SK-N-SH (cell line): Measurements from ENCODE around the gene ADCY4. TPM values are rescaled to one million over a fixed set of nuclear protein-coding genes. Genes with fewer than 3 reads are reported as not detected.

Source experiments
- CTCF ChIA-PET: fragments of 300-600, 350-600 bp; formaldehyde crosslinking; extraction: SDS; loops from one replicate; lab custom pipeline; 2021; lab: Yijun Ruan, JAX
- POLR2A ChIA-PET: fragments of 350-600 bp; sonication (Branson Sonifier 250); formaldehyde crosslinking; extraction: SDS; loops from one replicate; lab custom pipeline; 2020; ENCODE audit warnings: antibody characterized with exemption, inconsistent platforms; lab: Yijun Ruan, JAX
- DNase-seq: peaks from one replicate; pipeline ENCODE4 v3.0.0; 2012
- H2AFZ ChIP-seq: fragments of 200-600 bp; sonication (generic); 2 replicates; pipeline ENCODE4 v1.8.1; 2016; ENCODE audit warnings: antibody characterized with exemption, mild to moderate bottlenecking, low read depth
- H3F3A ChIP-seq: fragments of 200-600 bp; sonication (generic); replicated peaks from 2 replicates; pipeline ENCODE3; 2016; ENCODE audit warnings: antibody characterized with exemption, mild to moderate bottlenecking; ENCODE audit not compliant: insufficient read depth
- H3K27ac ChIP-seq, 2 experiments: fragments of 200-500 bp in 1 of 2; fragments of 200-600 bp in 1 of 2; sonication (Bioruptor generic) in 1 of 2; sonication (generic), shearing (Covaris generic) in 1 of 2; 2 replicates each; pipeline versions ENCODE4 v1.5.1 to v1.6.1; 2014 to 2016; ENCODE audit warnings: low read depth in 2 of 2, inconsistent platforms in 1 of 2, low read length in 1 of 2, mild to moderate bottlenecking in 1 of 2, mixed read lengths in 1 of 2
- H3K27me3 ChIP-seq: fragments of 200-600 bp; sonication (generic), shearing (Covaris generic); 2 replicates; pipeline ENCODE4 v1.6.1; 2016; ENCODE audit warnings: mixed run types; ENCODE audit not compliant: insufficient read depth
- H3K36me3 ChIP-seq, 2 experiments: fragments of 200-500 bp in 1 of 2; fragments of 200-600 bp in 1 of 2; sonication (Bioruptor generic) in 1 of 2; sonication (generic) in 1 of 2; replicated peaks in 1 of 2; 2 replicates each; pipeline versions ENCODE3 to v1.5.1; 2014 to 2016; ENCODE audit warnings: low read length in 1 of 2, mild to moderate bottlenecking in 1 of 2; ENCODE audit not compliant: insufficient read depth in 2 of 2, control insufficient read depth in 1 of 2
- H3K4me1 ChIP-seq, 2 experiments: fragments of 200-500 bp in 1 of 2; fragments of 200-600 bp in 1 of 2; sonication (Bioruptor generic) in 1 of 2; sonication (generic), shearing (Covaris generic) in 1 of 2; 2 replicates each; pipeline versions ENCODE4 v1.5.1 to v1.6.1; 2014 to 2016; ENCODE audit warnings: low read depth in 1 of 2, low read length in 1 of 2, mixed run types in 1 of 2; ENCODE audit not compliant: insufficient read depth in 2 of 2, control insufficient read depth in 1 of 2
- H3K4me2 ChIP-seq: fragments of 200-600 bp; sonication (generic), shearing (Covaris generic); 2 replicates; pipeline ENCODE4 v1.6.1; 2017; ENCODE audit warnings: mixed run types
- H3K4me3 ChIP-seq, 2 experiments: fragments of 200-500 bp in 1 of 2; fragments of 200-600 bp in 1 of 2; sonication (Bioruptor generic) in 1 of 2; sonication (generic), shearing (Covaris generic) in 1 of 2; 2 replicates each; pipeline versions ENCODE4 v1.5.1 to v1.8.1; 2014 to 2016; ENCODE audit warnings: low read depth in 2 of 2, inconsistent platforms in 1 of 2, low read length in 1 of 2, mild to moderate bottlenecking in 1 of 2, mixed read lengths in 1 of 2, moderate library complexity in 1 of 2
- H3K79me2 ChIP-seq: fragments of 200-600 bp; sonication (generic); 2 replicates; pipeline ENCODE4 v1.8.1; 2017; ENCODE audit warnings: mild to moderate bottlenecking; ENCODE audit not compliant: insufficient read depth
- H3K9ac ChIP-seq: fragments of 200-600 bp; sonication (generic); 2 replicates; pipeline ENCODE4 v1.6.1; 2017; ENCODE audit warnings: mixed run types
- H3K9me2 ChIP-seq: fragments of 200-600 bp; sonication (generic); 2 replicates; pipeline ENCODE4 v1.6.1; 2017; ENCODE audit warnings: mixed run types
- H3K9me3 ChIP-seq: fragments of 200-600 bp; sonication (generic); 2 replicates; pipeline ENCODE4 v1.6.1; 2017; ENCODE audit warnings: mixed run types, mild to moderate bottlenecking, moderate library complexity
- H4K20me1 ChIP-seq: fragments of 200-600 bp; sonication (generic); 2 replicates; pipeline ENCODE4 v1.6.1; 2017; ENCODE audit warnings: mild to moderate bottlenecking, mixed run types; ENCODE audit not compliant: insufficient read depth
- EP300 ChIP-seq, 2 experiments: IDR thresholded peaks; 2 replicates each; pipeline versions ENCODE4 v1.4.0 to v1.6.1; 2012; ENCODE audit warnings: borderline replicate concordance in 1 of 2, low read depth in 1 of 2, low read length in 1 of 2
- FOSL2 ChIP-seq: IDR thresholded peaks from 2 replicates; pipeline ENCODE4 v1.4.0; 2012; ENCODE audit warnings: low read depth, mild to moderate bottlenecking, moderate library complexity, borderline replicate concordance
- GATA2 ChIP-seq: sonication (generic); formaldehyde crosslinking; IDR thresholded peaks from 2 replicates; pipeline ENCODE4 v1.5.0; 2020; ENCODE audit warnings: mild to moderate bottlenecking, missing genetic modification reagents
- JUND ChIP-seq: IDR thresholded peaks from 2 replicates; pipeline ENCODE4 v1.4.0; 2012
- MXI1 ChIP-seq: IDR thresholded peaks from 2 replicates; pipeline ENCODE4 v1.6.1; 2012; ENCODE audit warnings: mild to moderate bottlenecking, low read depth, low read length, improper control_type of control experiment
- NRF1 ChIP-seq: IDR thresholded peaks from 2 replicates; pipeline ENCODE4 v1.6.1; 2012; ENCODE audit warnings: low read depth, mild to moderate bottlenecking, low read length
- RCOR1 ChIP-seq: fragments of 150-350 bp; IDR thresholded peaks from 2 replicates; pipeline ENCODE4 v1.6.1; 2017; ENCODE audit warnings: antibody characterized with exemption, low read length
- RFX5 ChIP-seq: IDR thresholded peaks from 2 replicates; pipeline ENCODE4 v1.6.1; 2012; ENCODE audit warnings: mild to moderate bottlenecking, improper control_type of control experiment, low read length
- RXRA ChIP-seq: IDR thresholded peaks from 2 replicates; pipeline ENCODE4 v1.4.0; 2012; ENCODE audit warnings: low read depth, mild to moderate bottlenecking, borderline replicate concordance
- SMC3 ChIP-seq: IDR thresholded peaks from 2 replicates; pipeline ENCODE4 v1.6.1; 2012; ENCODE audit warnings: low read depth, low read length, improper control_type of control experiment
- YY1 ChIP-seq: IDR thresholded peaks from 2 replicates; pipeline ENCODE4 v1.4.0; 2012; ENCODE audit warnings: low read depth, mild to moderate bottlenecking
- WGBS: methylation state at CpG from one replicate; pipeline ENCODE4 v1.1.6; 2017; ENCODE audit warnings: low lambda C conversion rate; 5-methylcytosine and 5-hydroxymethylcytosine counted together
- polyA plus RNA-seq, 3 experiments: library from polyadenylated mRNA; depleted of rRNA; stranded (reverse); fragments of >200 nt; gene quantifications; 2 replicates each; pipeline ENCODE4 v1.2.3, GENCODE V29; 2012
- TF ChIP-seq, protein P1 (sequence below): IDR thresholded peaks from 2 replicates; pipeline ENCODE4 v1.6.1; 2012; ENCODE audit warnings: mild to moderate bottlenecking, low read depth, low read length, moderate library complexity
- TF ChIP-seq, protein P2 (sequence below): IDR thresholded peaks from 2 replicates; pipeline ENCODE4 v1.4.0; 2012; ENCODE audit warnings: low read depth
- TF ChIP-seq, protein P3 (sequence below): fragments of 150-350 bp; IDR thresholded peaks from 2 replicates; pipeline ENCODE4 v1.6.1; 2017; ENCODE audit warnings: antibody characterized with exemption, low read length, low read depth, borderline replicate concordance
- TF ChIP-seq, protein P4 (sequence below): IDR thresholded peaks from 2 replicates; pipeline ENCODE4 v1.4.0; 2012; ENCODE audit warnings: low read depth, borderline replicate concordance
- TF ChIP-seq, protein P5 (sequence below): IDR thresholded peaks from 2 replicates; pipeline ENCODE4 v1.4.0; 2012; ENCODE audit warnings: low read depth, borderline replicate concordance
- TF ChIP-seq, protein P6 (sequence below): IDR thresholded peaks from 2 replicates; pipeline ENCODE4; 2012
- TF ChIP-seq, protein P7 (sequence below): fragments of 150-350 bp; IDR thresholded peaks from 2 replicates; pipeline ENCODE4 v1.6.1; 2016; ENCODE audit warnings: mild to moderate bottlenecking, low read depth, low read length

ADCY4 gene
- polyA plus RNA-seq, 1 of the 3 experiments (the other 2 are of a cell fraction), result 0.08 TPM

DNA sequence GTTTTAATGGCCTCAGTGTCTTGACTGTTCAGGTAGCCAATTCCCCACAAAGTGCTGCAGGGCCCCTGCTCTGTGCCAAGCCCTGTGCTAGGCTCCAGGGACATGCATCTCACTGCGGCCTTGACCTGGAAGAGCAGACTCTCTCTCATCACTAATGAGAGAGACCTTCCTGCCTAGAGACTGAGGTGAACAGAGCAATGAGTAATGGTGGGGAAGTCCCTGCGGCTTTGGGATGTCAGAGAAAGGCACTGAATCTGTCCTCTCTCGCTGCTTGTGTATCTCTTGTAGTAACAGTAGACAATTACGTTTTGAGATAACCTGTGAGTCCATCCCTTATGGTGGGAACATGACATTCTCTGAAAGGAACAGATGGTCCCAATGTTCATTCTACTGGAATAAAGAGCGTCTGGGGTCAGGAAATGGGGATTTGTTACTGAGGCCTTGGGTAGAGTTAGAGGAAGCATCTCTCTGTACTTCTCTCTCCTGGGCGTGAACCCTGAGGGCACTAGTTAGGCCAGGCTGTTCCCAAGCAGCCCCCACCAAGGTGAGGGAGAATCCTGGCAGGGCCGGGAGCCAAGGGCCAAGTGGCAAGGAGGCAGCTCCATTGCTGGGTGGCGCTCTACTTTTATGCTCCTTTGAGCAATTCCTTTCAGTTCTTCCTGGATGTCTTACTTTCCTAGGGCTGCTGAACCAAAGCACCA, 46.6 kb upstream of the ADCY4 start:
- CTCF ChIA-PET, result interaction anchor here (0.7 to 2.1 kb wide), 5 partner anchors 15 to 51 kb away, joined by 3 to 12 read pairs (median 4); no protein-coding TSS in a partner anchor
- Histone ChIP-seq H3K27ac (peak overlapping the region in 1 of 2 experiments; percentile 44; a peak in 1 of 4 replicates), H4K20me1 (no peaks in the 10 kb centered on the region), H2AFZ (no peak overlapping the region), H3K4me1 (peaks cover 0 to 17% of the 10 kb centered on the region in 2 experiments; a peak in 1 of 4 replicates), H3K36me3 (peaks cover 0 to 7% of the 10 kb centered on the region in 2 experiments), H3K4me2 (no peak overlapping the region), H3K27me3 (no peaks in the 10 kb centered on the region), H3K79me2 (no peaks in the 10 kb centered on the region), H3K4me3 (no peak overlapping the region), H3F3A (no peaks in the 10 kb centered on the region), H3K9ac (no peak overlapping the region), H3K9me3 (no peaks in the 10 kb centered on the region), H3K9me2 (no peaks in the 10 kb centered on the region)
- 81% methylated on average over 5 of the region's 8 CpGs for WGBS
- no peak for TF ChIP-seq JUND
- TF ChIP-seq, protein P1, sequence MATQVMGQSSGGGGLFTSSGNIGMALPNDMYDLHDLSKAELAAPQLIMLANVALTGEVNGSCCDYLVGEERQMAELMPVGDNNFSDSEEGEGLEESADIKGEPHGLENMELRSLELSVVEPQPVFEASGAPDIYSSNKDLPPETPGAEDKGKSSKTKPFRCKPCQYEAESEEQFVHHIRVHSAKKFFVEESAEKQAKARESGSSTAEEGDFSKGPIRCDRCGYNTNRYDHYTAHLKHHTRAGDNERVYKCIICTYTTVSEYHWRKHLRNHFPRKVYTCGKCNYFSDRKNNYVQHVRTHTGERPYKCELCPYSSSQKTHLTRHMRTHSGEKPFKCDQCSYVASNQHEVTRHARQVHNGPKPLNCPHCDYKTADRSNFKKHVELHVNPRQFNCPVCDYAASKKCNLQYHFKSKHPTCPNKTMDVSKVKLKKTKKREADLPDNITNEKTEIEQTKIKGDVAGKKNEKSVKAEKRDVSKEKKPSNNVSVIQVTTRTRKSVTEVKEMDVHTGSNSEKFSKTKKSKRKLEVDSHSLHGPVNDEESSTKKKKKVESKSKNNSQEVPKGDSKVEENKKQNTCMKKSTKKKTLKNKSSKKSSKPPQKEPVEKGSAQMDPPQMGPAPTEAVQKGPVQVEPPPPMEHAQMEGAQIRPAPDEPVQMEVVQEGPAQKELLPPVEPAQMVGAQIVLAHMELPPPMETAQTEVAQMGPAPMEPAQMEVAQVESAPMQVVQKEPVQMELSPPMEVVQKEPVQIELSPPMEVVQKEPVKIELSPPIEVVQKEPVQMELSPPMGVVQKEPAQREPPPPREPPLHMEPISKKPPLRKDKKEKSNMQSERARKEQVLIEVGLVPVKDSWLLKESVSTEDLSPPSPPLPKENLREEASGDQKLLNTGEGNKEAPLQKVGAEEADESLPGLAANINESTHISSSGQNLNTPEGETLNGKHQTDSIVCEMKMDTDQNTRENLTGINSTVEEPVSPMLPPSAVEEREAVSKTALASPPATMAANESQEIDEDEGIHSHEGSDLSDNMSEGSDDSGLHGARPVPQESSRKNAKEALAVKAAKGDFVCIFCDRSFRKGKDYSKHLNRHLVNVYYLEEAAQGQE, result no peak
- TF ChIP-seq, protein P2, sequence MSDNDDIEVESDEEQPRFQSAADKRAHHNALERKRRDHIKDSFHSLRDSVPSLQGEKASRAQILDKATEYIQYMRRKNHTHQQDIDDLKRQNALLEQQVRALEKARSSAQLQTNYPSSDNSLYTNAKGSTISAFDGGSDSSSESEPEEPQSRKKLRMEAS, result no peak
- no peak for TF ChIP-seq RFX5
- TF ChIP-seq MXI1, result no peak
- TF ChIP-seq, protein P3, sequence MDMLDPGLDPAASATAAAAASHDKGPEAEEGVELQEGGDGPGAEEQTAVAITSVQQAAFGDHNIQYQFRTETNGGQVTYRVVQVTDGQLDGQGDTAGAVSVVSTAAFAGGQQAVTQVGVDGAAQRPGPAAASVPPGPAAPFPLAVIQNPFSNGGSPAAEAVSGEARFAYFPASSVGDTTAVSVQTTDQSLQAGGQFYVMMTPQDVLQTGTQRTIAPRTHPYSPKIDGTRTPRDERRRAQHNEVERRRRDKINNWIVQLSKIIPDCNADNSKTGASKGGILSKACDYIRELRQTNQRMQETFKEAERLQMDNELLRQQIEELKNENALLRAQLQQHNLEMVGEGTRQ, result no peak
- TF ChIP-seq, protein P4, sequence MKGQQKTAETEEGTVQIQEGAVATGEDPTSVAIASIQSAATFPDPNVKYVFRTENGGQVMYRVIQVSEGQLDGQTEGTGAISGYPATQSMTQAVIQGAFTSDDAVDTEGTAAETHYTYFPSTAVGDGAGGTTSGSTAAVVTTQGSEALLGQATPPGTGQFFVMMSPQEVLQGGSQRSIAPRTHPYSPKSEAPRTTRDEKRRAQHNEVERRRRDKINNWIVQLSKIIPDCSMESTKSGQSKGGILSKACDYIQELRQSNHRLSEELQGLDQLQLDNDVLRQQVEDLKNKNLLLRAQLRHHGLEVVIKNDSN, result no peak
- no peak for TF ChIP-seq GATA2 (CRISPR knock-in tag)
- TF ChIP-seq, protein P5, sequence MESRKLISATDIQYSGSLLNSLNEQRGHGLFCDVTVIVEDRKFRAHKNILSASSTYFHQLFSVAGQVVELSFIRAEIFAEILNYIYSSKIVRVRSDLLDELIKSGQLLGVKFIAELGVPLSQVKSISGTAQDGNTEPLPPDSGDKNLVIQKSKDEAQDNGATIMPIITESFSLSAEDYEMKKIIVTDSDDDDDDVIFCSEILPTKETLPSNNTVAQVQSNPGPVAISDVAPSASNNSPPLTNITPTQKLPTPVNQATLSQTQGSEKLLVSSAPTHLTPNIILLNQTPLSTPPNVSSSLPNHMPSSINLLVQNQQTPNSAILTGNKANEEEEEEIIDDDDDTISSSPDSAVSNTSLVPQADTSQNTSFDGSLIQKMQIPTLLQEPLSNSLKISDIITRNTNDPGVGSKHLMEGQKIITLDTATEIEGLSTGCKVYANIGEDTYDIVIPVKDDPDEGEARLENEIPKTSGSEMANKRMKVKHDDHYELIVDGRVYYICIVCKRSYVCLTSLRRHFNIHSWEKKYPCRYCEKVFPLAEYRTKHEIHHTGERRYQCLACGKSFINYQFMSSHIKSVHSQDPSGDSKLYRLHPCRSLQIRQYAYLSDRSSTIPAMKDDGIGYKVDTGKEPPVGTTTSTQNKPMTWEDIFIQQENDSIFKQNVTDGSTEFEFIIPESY, result no peak
- TF ChIP-seq, protein P6, sequence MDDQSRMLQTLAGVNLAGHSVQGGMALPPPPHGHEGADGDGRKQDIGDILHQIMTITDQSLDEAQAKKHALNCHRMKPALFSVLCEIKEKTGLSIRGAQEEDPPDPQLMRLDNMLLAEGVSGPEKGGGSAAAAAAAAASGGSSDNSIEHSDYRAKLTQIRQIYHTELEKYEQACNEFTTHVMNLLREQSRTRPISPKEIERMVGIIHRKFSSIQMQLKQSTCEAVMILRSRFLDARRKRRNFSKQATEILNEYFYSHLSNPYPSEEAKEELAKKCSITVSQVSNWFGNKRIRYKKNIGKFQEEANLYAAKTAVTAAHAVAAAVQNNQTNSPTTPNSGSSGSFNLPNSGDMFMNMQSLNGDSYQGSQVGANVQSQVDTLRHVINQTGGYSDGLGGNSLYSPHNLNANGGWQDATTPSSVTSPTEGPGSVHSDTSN, result no peak
- TF ChIP-seq RXRA, result no peak
- TF ChIP-seq EP300 (IDR thresholded peaks at IDR 0.05; ENCODE audit: borderline replicate concordance in 1 of 2, low read depth in 1 of 2, low read length in 1 of 2), result no peak
- no peak for TF ChIP-seq NRF1
- TF ChIP-seq YY1, result no peak
- TF ChIP-seq RCOR1, result no peak
- TF ChIP-seq SMC3, result no peak
- no peak for TF ChIP-seq FOSL2
- TF ChIP-seq, protein P7, sequence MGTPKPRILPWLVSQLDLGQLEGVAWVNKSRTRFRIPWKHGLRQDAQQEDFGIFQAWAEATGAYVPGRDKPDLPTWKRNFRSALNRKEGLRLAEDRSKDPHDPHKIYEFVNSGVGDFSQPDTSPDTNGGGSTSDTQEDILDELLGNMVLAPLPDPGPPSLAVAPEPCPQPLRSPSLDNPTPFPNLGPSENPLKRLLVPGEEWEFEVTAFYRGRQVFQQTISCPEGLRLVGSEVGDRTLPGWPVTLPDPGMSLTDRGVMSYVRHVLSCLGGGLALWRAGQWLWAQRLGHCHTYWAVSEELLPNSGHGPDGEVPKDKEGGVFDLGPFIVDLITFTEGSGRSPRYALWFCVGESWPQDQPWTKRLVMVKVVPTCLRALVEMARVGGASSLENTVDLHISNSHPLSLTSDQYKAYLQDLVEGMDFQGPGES, result no peak
- DNase-seq, result no peak
- POLR2A ChIA-PET, result no interaction called here
